Hypothalamus (tissue), 51 donors: ENCODE measurements around the gene NPC1L1.

Experiments used
- DNase-seq, 51 donors: peaks; one replicate each; lab custom pipeline; 2025; lab: John Stamatoyannopoulos, UW

The NPC1L1 gene

GRCh38 chr7:44541028-44541869 lies at the start of gene NPC1L1:
TSS of gene NPC1L1 (minus strand) at chr7:44541330. CDS start at chr7:44541259, 71 bp downstream.
- DNase-seq, result no peak

- no peak for DNase-seq
Measured at GRCh38 chr7:44590910-44591309, 49.8 kb upstream of the NPC1L1 start.

- DNase-seq, result peak in 8 of 51 donors; percentile 6 to 28 (median 11)
Measured at GRCh38 chr7:44587843-44588711, 46.9 kb upstream of the NPC1L1 start.

- no peak for DNase-seq
Measured at GRCh38 chr7:44583146-44583865, 42.2 kb upstream of the NPC1L1 start.

- DNase-seq, result peak; percentile 94 to 100 (median 98)
Measured at GRCh38 chr7:44581879-44582603, 40.9 kb upstream of the NPC1L1 start, which contains the start of gene TMED4. TSS of gene TMED4 (minus strand) at chr7:44582231. CDS start at chr7:44582206, 25 bp downstream.

- peak in 5 of 51 donors; percentile 29 to 65 (median 43) for DNase-seq
Measured at GRCh38 chr7:44580945-44581878, 40.1 kb upstream of the NPC1L1 start.

- no peak for DNase-seq
Measured at GRCh38 chr7:44576228-44576627, 35.1 kb upstream of the NPC1L1 start.

- no peak for DNase-seq
Measured at GRCh38 chr7:44575054-44575453, 33.9 kb upstream of the NPC1L1 start.

GRCh38 chr7:44574287-44574872 lies 33.2 kb upstream of the NPC1L1 start:
- DNase-seq, result peak in 1 of 51 donors; percentile 42

GRCh38 chr7:44573464-44574286 lies 32.5 kb upstream of the NPC1L1 start, which contains the start of gene DDX56:
TSS of gene DDX56 (minus strand) at chr7:44573908. CDS start at chr7:44573895, 13 bp downstream.
- peak; percentile 68 to 98 (median 90) for DNase-seq

GRCh38 chr7:44572771-44573170 lies 31.6 kb upstream of the NPC1L1 start:
- no peak for DNase-seq

GRCh38 chr7:44569959-44570358 lies 28.8 kb upstream of the NPC1L1 start:
- no peak for DNase-seq

- DNase-seq, result no peak
Measured at GRCh38 chr7:44568771-44569560, 27.8 kb upstream of the NPC1L1 start.

GRCh38 chr7:44567884-44568283 lies 26.8 kb upstream of the NPC1L1 start:
- DNase-seq, result no peak

- DNase-seq, result no peak
Measured at GRCh38 chr7:44566680-44567079, 25.6 kb upstream of the NPC1L1 start.

- DNase-seq, result peak in 1 of 51 donors; percentile 46
Measured at GRCh38 chr7:44565795-44566559, 24.8 kb upstream of the NPC1L1 start.
